Measurements from ENCODE around the gene USP9X.
"Not testable (repeated sequence)": the region's sequence is repeated elsewhere in the genome, so short reads cannot be mapped to it uniquely, and the experiment has no call there.

USP9X gene

DNA sequence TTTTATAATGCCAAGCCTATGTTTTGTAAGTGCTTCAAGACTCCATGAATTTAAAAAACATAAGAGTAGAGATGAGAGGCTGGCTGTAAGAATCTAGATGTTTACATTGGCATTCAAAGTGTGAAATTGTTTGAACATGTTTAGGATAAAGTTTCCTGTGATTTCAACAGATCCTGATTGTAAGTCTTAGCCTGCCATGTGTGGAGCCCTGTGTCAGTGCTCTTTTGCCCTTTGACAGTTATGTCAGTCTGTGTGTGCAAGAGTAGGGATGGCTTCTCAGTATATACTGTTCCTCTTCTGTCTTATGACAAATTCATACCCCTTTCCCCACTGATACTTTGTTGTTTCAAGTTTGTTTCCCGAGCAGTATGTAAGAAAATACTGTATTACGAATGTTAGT, 68.2 kb downstream of the USP9X start:
- Mint-ChIP-seq H3K4me1 (no peaks in the 10 kb centered on the region), H3K4me3 (no peak overlapping the region), H3K36me3 (peaks cover 16% of the 10 kb centered on the region), H3K27ac (peak overlapping the region; percentile 47), H3K9me3 (no peaks in the 10 kb centered on the region), H3K27me3 (no peaks in the 10 kb centered on the region)
- no peak for ATAC-seq (ENCODE audit: low read depth)
- DNase-seq (ENCODE audit: low spot score in 2 of 2): no peak

DNA sequence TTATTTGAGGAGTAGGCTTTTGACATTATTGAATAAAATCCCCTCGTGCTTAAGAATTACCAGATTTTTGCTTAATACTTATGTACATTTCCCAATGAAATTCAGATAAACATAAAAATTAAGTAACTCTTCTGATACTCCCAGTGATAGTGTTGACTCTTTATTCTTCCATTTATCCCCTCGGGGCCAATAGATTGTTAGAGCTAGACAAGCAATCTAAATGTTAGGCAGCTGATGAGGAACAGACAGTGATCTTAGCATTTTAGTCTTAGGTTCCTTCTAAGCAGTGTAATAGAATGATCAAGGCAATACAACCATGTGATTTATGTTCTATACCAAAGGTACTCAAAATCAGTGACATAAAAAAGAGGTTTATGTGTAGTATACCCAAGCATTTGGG, 68.7 kb downstream of the USP9X start:
- H3K9me3 Mint-ChIP-seq: no peaks in the 10 kb centered on the region
- DNase-seq (ENCODE audit: low spot score in 2 of 2) (no peak), ATAC-seq (ENCODE audit: low read depth) (no peak)
- no peak overlapping the region for H3K4me3 Mint-ChIP-seq
- no peaks in the 10 kb centered on the region for H3K27me3 Mint-ChIP-seq
- no peaks in the 10 kb centered on the region for H3K4me1 Mint-ChIP-seq
- H3K36me3 Mint-ChIP-seq: peaks cover 14% of the 10 kb centered on the region
- no peak overlapping the region for H3K27ac Mint-ChIP-seq

DNA sequence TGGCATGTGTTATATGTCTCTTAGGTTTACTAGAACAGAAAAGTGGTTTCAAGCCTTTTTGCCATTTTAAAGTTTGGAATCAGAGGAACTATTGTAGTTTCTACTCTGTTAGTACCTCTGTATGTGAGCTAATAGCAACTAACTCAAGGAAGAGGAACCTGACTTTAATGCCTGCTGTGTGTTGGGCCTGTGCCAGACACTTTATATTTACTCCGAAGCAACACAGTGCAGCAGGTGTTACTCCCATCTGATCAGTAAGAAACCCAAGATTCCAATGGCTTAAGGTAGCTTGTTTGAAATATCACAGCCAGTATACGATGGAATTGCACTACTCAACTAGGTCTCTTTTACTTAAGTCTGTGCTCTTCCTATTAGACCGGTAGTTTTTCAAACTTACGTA, 79.2 kb downstream of the USP9X start:
- no peaks in the 10 kb centered on the region for H3K27me3 Mint-ChIP-seq
- no peaks in the 10 kb centered on the region for H3K4me1 Mint-ChIP-seq
- H3K27ac Mint-ChIP-seq: no peak overlapping the region
- H3K4me3 Mint-ChIP-seq: no peak overlapping the region
- DNase-seq (ENCODE audit: low spot score in 2 of 2) (no peak), ATAC-seq (ENCODE audit: low read depth) (no peak)
- no peaks in the 10 kb centered on the region for H3K9me3 Mint-ChIP-seq
- H3K36me3 Mint-ChIP-seq: peaks cover 7% of the 10 kb centered on the region

DNA sequence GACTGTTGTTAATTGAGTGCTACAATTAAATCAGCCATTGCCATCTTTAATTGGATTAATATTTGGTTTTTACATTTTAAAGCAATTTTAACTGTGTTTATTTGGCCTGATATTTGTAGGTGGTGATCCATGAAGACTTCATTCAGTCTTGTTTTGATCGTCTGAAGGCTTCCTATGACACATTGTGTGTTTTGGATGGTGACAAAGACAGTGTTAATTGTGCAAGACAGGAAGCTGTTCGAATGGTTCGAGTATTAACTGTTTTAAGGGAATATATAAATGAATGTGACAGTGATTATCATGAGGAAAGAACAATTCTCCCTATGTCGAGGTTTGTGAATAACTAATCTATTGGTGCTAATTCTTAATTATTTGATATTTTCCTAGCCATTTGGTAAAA, 82.6 kb downstream of the USP9X start:
- Mint-ChIP-seq H3K9me3 (no peaks in the 10 kb centered on the region), H3K27ac (no peak overlapping the region), H3K27me3 (no peaks in the 10 kb centered on the region), H3K4me1 (no peaks in the 10 kb centered on the region), H3K36me3 (peaks cover 11% of the 10 kb centered on the region), H3K4me3 (no peak overlapping the region)
- ATAC-seq (ENCODE audit: low read depth): no peak
- DNase-seq (ENCODE audit: low spot score in 2 of 2): no peak

DNA sequence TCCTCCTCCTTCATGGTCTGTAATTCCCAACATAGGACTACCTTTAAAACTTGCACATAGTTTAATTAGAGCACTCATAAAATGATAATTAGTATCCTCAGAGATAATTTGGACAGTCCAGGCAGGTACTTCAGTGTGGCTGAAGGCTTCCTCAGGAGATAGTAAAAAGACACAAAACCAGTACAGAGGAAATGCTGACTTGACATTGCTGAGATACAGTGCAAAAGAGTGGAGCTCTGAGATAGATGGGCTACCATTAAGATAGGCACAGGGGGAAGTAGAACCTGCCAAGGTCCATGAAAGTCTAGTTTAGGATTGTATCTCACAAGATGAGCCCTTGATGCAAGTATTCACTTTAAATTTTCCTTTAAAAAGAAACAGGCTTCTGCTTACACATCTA, 91.0 kb downstream of the USP9X start:
- H3K27ac Mint-ChIP-seq: peak overlapping the region; percentile 35
- DNase-seq (ENCODE audit: low spot score in 2 of 2): no peak
- ATAC-seq (ENCODE audit: low read depth): no peak

DNA sequence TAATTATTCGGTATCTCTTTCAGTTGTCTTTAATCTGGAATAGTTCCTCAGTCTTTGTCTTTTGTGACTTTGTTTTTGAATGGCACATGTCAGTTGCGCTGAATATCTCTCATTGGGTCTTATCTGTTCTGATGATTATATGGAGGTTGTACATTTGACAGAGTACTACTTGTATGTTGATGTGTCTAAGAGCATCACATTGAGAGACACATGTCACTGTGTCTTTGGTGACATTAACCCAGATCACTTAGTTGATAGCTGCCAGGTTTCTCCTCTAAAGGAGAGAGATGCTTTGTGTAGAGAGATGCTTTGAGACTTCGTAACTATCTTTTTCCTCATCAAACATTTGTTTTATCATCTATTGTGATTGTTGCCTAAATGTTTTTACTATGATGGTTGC, 92.1 kb downstream of the USP9X start:
- ATAC-seq (ENCODE audit: low read depth): no peak
- no peaks in the 10 kb centered on the region for H3K9me3 Mint-ChIP-seq
- no peaks in the 10 kb centered on the region for H3K27me3 Mint-ChIP-seq
- no peak overlapping the region for H3K27ac Mint-ChIP-seq
- H3K4me1 Mint-ChIP-seq: peaks cover 15% of the 10 kb centered on the region
- peaks cover 11% of the 10 kb centered on the region for H3K36me3 Mint-ChIP-seq
- no peak for DNase-seq (ENCODE audit: low spot score in 2 of 2)
- no peak overlapping the region for H3K4me3 Mint-ChIP-seq

More for the DNA sequence above, 91.0 kb downstream of the USP9X start:
- Mint-ChIP-seq H3K27me3 (no peaks in the 10 kb centered on the region), H3K4me3 (no peak overlapping the region), H3K36me3 (peaks cover 10% of the 10 kb centered on the region), H3K9me3 (no peaks in the 10 kb centered on the region), H3K4me1 (peaks cover 14% of the 10 kb centered on the region)

DNA sequence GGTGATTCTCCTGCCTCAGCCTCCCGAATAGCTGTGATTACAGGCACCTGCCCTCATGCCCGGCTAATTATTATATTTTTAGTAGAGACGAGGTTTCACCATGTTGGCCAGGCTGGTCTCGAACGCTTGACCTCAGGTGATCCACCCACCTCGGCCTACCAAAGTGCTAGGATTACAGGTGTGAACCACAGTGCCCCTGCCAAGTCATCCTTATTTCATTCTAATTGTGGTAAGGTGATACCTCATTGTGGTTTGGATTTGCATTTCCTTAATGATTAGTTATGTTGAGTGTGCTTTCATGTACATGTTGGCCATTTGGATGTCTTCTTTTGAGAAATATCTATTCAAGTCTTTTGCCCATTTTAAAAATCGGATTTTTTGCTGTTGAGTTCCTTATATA, 93.0 kb downstream of the USP9X start:
- Mint-ChIP-seq H3K4me3 (no peak overlapping the region), H3K36me3 (peaks cover 6% of the 10 kb centered on the region), H3K27ac (no peak overlapping the region), H3K27me3 (no peaks in the 10 kb centered on the region), H3K9me3 (no peaks in the 10 kb centered on the region), H3K4me1 (peaks cover 16% of the 10 kb centered on the region)
- DNase-seq (ENCODE audit: low spot score in 2 of 2) (no peak), ATAC-seq (ENCODE audit: low read depth) (peak; percentile 53)

DNA sequence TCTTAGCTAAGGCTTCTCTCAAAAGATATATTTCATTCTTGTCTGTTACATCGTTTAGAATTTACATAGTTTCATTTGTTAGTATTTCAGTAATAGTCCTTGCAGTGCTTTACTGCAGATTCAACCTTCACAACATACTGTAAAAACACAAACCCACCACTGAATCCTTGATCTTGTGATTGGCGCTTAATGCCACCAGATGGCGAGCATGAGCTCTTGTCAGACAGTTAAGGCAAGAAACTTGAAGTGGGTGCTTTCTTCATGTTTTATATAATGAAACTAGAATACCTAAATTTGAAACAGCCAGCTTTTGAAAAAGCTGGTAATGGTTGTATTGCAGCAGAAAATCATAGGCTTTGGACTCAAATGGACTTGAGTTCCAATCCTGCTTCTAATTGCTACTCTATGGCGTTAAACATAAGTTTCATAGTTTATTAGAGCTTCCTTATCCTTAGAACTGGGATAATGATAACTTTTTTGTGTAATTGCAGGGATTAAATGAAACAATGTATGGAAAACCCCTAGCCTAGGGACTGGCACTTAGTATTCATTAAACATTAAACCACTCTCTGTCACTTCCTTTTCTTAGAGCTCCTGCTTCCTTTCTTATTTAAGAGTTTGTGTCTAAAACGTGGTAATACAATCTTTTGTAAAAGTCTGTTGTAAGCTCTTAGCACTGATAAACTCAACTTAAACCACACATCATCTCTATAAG, 95.1 kb downstream of the USP9X start:
- ATAC-seq (ENCODE audit: low read depth): peak; percentile 65
- peak; percentile 29 to 32 for DNase-seq (ENCODE audit: low spot score in 2 of 2)
- peaks cover 11% of the 10 kb centered on the region for H3K36me3 Mint-ChIP-seq
- H3K27ac Mint-ChIP-seq: peak overlapping the region; percentile 60
- peaks cover 20% of the 10 kb centered on the region for H3K4me1 Mint-ChIP-seq
- no peak overlapping the region for H3K4me3 Mint-ChIP-seq
- no peaks in the 10 kb centered on the region for H3K27me3 Mint-ChIP-seq
- H3K9me3 Mint-ChIP-seq: no peaks in the 10 kb centered on the region

DNA sequence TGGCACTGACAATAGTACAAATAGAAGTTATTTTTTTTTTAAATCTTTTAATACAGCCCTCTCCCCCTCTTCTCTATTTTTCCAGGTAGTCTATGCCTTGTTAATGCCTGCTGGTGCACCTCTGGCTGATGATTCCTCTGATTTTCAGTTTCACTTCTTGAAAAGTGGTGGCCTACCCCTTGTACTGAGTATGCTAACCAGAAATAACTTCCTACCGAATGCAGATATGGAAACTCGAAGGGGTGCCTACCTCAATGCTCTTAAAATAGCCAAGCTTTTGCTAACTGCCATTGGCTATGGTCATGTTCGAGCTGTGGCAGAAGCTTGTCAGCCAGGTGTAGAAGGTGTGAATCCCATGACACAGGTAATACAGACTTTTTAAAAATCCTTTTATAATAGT, 99.1 kb downstream of the USP9X start:
- Mint-ChIP-seq H3K9me3 (no peaks in the 10 kb centered on the region), H3K4me3 (no peak overlapping the region), H3K36me3 (peaks cover 12% of the 10 kb centered on the region), H3K4me1 (peaks cover 14% of the 10 kb centered on the region), H3K27ac (peak overlapping the region; percentile 63), H3K27me3 (no peaks in the 10 kb centered on the region)
- ATAC-seq (ENCODE audit: low read depth): peak; percentile 87
- peak in 1 of 2 donors; percentile 3 for DNase-seq (ENCODE audit: low spot score in 2 of 2)

DNA sequence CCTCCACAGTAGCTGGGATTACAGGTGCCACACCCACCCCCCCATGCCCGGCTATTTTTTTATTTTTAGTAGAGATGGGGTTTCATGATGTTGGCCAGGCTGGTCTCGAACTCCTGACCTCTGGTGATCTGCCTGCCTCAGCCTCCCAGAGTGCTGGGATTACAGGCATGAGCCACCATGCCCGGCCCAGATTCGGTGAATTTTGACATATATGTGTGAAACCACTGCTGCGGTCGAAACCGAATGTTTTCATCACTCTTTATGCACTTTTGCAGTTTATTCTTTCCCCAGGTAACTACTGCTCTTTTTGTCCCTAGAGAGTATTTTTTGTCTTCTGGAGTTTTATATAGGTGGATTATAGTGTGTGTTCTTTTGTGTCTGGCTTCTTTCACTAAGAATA, 101.7 kb downstream of the USP9X start:
- not testable (repeated sequence) for H3K27ac Mint-ChIP-seq, H3K27me3 Mint-ChIP-seq
- peaks cover 15% of the 10 kb centered on the region for H3K36me3 Mint-ChIP-seq

DNA sequence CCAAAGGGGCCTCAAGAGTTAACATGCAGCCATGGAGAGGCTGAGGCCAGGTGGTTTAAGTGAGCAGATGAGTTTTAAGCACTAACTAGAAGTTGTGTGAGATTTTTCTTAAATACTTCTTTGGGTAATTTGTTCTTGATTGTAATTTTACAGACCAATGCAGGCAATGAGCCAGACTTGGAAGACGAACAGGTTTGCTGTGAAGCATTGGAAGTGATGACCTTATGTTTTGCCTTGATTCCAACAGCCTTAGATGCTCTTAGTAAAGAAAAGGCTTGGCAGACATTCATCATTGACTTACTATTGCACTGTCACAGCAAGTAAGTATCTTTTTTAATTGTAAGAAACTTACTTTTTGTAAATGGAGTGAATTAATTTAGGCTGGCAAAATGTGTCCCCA, 103.9 kb downstream of the USP9X start:
- Mint-ChIP-seq H3K27ac (no peak overlapping the region), H3K4me1 (peaks cover 8% of the 10 kb centered on the region), H3K36me3 (peaks cover 22% of the 10 kb centered on the region), H3K4me3 (no peak overlapping the region), H3K9me3 (no peaks in the 10 kb centered on the region), H3K27me3 (no peaks in the 10 kb centered on the region)
- ATAC-seq (ENCODE audit: low read depth): no peak
- no peak for DNase-seq (ENCODE audit: low spot score in 2 of 2)

More for the DNA sequence above, 101.7 kb downstream of the USP9X start:
- ATAC-seq (ENCODE audit: low read depth); DNase-seq (ENCODE audit: low spot score in 2 of 2); H3K9me3 Mint-ChIP-seq; H3K4me3 Mint-ChIP-seq; H3K4me1 Mint-ChIP-seq: not testable (repeated sequence)

DNA sequence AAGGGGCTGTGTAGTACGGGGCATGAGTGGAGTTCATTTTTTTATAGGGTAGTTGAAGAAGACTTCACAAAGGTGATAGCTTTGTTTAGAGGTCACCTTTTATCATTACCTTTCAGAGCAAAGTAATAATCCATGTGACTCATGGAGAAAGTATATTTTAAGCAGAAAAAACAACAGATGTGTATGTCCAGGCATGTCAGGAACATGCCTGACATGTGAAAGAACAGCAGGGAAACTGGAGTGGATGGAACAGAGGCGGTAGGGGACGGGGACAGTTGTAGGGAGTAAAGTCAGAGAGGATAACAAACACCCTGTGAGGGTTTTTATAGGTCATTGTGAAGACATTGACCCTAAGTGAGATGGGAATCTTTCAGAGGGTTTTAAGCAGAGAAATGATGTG, 107.6 kb downstream of the USP9X start:
- DNase-seq (ENCODE audit: low spot score in 2 of 2) (no peak), ATAC-seq (ENCODE audit: low read depth) (no peak)
- H3K9me3 Mint-ChIP-seq: no peaks in the 10 kb centered on the region
- no peaks in the 10 kb centered on the region for H3K27me3 Mint-ChIP-seq
- H3K4me1 Mint-ChIP-seq: peaks cover 5% of the 10 kb centered on the region
- H3K4me3 Mint-ChIP-seq: no peak overlapping the region
- H3K27ac Mint-ChIP-seq: peak overlapping the region; percentile 28
- peaks cover 16% of the 10 kb centered on the region for H3K36me3 Mint-ChIP-seq

DNA sequence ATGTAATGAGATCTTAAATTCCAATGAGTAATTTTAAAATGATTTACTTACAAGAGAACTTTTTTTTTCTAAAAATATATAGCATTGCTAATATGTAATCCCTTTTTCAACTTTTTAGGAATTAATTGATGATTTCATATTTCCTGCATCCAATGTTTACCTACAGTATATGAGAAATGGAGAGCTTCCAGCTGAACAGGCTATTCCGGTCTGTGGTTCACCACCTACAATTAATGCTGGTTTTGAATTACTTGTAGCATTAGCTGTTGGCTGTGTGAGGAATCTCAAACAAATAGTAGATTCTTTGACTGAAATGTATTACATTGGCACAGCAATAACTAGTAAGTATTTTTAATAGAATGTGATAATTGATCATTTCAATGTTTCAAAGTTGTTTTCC, 113.2 kb downstream of the USP9X start:
- Mint-ChIP-seq H3K36me3 (peaks cover 18% of the 10 kb centered on the region), H3K27ac (no peak overlapping the region), H3K4me1 (no peaks in the 10 kb centered on the region), H3K9me3 (no peaks in the 10 kb centered on the region), H3K27me3 (no peaks in the 10 kb centered on the region), H3K4me3 (no peak overlapping the region)
- ATAC-seq (ENCODE audit: low read depth): no peak
- DNase-seq (ENCODE audit: low spot score in 2 of 2): no peak

DNA sequence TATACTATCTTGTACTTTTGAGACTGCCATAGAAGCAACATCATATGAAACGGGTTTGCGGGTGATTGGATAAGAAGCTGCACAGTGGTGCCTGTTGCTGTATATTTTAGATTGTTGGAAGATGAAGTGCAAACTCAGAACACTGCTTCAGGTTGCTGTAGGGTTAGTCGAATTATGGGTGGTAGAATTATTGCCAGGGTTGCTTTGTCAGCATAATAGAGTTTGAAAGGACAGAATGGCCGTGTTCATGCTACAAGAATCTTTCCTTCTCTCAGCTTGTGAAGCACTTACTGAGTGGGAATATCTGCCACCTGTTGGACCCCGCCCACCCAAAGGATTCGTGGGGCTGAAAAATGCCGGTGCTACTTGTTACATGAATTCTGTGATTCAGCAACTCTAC, 115.5 kb downstream of the USP9X start:
- no peak for ATAC-seq (ENCODE audit: low read depth)
- Mint-ChIP-seq H3K4me1 (no peaks in the 10 kb centered on the region), H3K27ac (no peak overlapping the region), H3K4me3 (no peak overlapping the region), H3K27me3 (no peaks in the 10 kb centered on the region), H3K9me3 (no peaks in the 10 kb centered on the region), H3K36me3 (peaks cover 28% of the 10 kb centered on the region)
- DNase-seq (ENCODE audit: low spot score in 2 of 2): no peak

DNA sequence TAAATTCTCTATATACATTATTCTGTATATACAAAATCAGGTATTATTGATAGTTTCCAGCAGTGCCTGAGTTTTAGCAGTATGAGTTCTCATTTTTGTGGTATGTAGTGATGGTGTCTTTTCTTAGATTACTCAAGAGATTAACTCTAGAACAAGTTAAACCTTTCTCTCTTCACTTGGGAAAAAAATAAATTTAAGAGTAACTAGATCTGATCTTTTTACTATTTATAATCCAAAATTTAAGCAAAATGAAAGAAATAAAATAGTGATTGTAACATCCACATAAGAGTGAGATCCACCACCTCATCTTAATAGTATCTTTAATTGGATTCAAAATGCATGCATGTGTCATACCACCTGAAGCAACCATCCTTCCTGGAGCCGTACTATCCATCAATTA, 124.6 kb downstream of the USP9X start:
- ATAC-seq (ENCODE audit: low read depth): no peak
- Mint-ChIP-seq H3K27ac (no peak overlapping the region), H3K36me3 (peaks cover 30% of the 10 kb centered on the region), H3K4me1 (no peaks in the 10 kb centered on the region), H3K27me3 (no peaks in the 10 kb centered on the region), H3K9me3 (peaks cover 7% of the 10 kb centered on the region), H3K4me3 (no peak overlapping the region)
- DNase-seq (ENCODE audit: low spot score in 2 of 2): no peak
